NK-92 treated with Interleukin-12 subunit alpha and Interleukin-12 subunit beta, amount 100 ng/mL, for 24 hours (cell line): ENCODE data around the gene ATOH8.

Experiments
- DNase-seq: peaks from one replicate; lab custom pipeline; 2025; lab: John Stamatoyannopoulos, UW

The ATOH8 gene

GRCh38 chr2:85718885-85719492 is 34.8 kb upstream of the ATOH8 start:
- DNase-seq, result no peak

- DNase-seq, result no peak
Measured at GRCh38 chr2:85719609-85720240, 34.1 kb upstream of the ATOH8 start.

- no peak for DNase-seq
Measured at GRCh38 chr2:85720533-85720932, 33.3 kb upstream of the ATOH8 start.

GRCh38 chr2:85721641-85722040 is 32.1 kb upstream of the ATOH8 start:
- no peak for DNase-seq

- no peak for DNase-seq
Measured at GRCh38 chr2:85722519-85722918, 31.3 kb upstream of the ATOH8 start.

- DNase-seq, result no peak
Measured at GRCh38 chr2:85723707-85724360, 30.0 kb upstream of the ATOH8 start.

- DNase-seq, result no peak
Measured at GRCh38 chr2:85724731-85725181, 29.0 kb upstream of the ATOH8 start.

GRCh38 chr2:85725451-85725850 is 28.3 kb upstream of the ATOH8 start:
- DNase-seq, result no peak

GRCh38 chr2:85727798-85728197 is 26.0 kb upstream of the ATOH8 start:
- no peak for DNase-seq

- DNase-seq, result no peak
Measured at GRCh38 chr2:85728342-85728741, 25.4 kb upstream of the ATOH8 start.

GRCh38 chr2:85728883-85729824 is 24.6 kb upstream of the ATOH8 start:
- peak; percentile 54 for DNase-seq

GRCh38 chr2:85729825-85730510 is 23.8 kb upstream of the ATOH8 start:
- DNase-seq, result no peak

- no peak for DNase-seq
Measured at GRCh38 chr2:85730686-85731230, 23.0 kb upstream of the ATOH8 start.

GRCh38 chr2:85731606-85732005 is 22.2 kb upstream of the ATOH8 start:
- no peak for DNase-seq

- DNase-seq, result no peak
Measured at GRCh38 chr2:85732467-85733120, 21.2 kb upstream of the ATOH8 start.

GRCh38 chr2:85733121-85733960 is 20.4 kb upstream of the ATOH8 start:
- DNase-seq, result no peak

GRCh38 chr2:85734015-85734414 is 19.8 kb upstream of the ATOH8 start:
- no peak for DNase-seq

- DNase-seq, result no peak
Measured at GRCh38 chr2:85734942-85735608, 18.7 kb upstream of the ATOH8 start.

GRCh38 chr2:85735691-85736090 is 18.1 kb upstream of the ATOH8 start:
- no peak for DNase-seq
